ENCODE measurements around the gene PIAS1.

DNA sequence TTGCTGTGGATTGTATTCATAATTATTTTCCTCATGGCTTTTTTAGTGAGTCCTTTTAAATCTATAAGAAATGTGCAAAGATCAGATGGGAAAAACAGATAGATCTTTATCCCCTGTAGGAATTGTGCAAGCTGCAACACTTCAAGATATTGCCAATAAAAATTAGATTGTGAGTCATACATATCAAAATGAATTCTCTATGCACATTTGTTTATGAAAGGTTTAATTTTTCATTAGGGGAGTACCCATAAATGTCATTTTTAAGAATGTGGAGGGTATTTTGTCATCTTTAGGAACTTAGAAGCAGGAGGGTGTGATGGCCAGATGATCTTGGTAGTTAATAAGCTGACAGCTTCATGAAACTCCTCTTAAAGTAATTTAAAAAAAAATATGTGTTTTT lies 2.9 kb downstream of the PIAS1 start:
- TF ChIP-seq, protein P1, sequence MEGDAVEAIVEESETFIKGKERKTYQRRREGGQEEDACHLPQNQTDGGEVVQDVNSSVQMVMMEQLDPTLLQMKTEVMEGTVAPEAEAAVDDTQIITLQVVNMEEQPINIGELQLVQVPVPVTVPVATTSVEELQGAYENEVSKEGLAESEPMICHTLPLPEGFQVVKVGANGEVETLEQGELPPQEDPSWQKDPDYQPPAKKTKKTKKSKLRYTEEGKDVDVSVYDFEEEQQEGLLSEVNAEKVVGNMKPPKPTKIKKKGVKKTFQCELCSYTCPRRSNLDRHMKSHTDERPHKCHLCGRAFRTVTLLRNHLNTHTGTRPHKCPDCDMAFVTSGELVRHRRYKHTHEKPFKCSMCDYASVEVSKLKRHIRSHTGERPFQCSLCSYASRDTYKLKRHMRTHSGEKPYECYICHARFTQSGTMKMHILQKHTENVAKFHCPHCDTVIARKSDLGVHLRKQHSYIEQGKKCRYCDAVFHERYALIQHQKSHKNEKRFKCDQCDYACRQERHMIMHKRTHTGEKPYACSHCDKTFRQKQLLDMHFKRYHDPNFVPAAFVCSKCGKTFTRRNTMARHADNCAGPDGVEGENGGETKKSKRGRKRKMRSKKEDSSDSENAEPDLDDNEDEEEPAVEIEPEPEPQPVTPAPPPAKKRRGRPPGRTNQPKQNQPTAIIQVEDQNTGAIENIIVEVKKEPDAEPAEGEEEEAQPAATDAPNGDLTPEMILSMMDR (conservative IDR thresholded peaks at IDR 0.05 in 1 of 2, IDR thresholded peaks at IDR 0.05 in 1 of 2; ENCODE audit: extremely low read depth in 1 of 2, insufficient read depth in 1 of 2, low read depth in 1 of 2, low read length in 2 of 2): no peak
- no peak for TF ChIP-seq EZH2 (IDR thresholded peaks at IDR 0.05; ENCODE audit: borderline replicate concordance, low read length)
